Stomach (tissue), 9 donors: ENCODE data around the gene SYNJ1. TPM values are rescaled to one million over a fixed set of nuclear protein-coding genes. Genes with fewer than 3 reads are reported as not detected.

Experiments used
- DNase-seq, 2 donors: peaks; one replicate each; pipeline versions ENCODE4 v3.0.0 to v3.0.0-alpha.2; 2013 to 2019
- H3K27ac ChIP-seq, 5 donors: fragments of 200-600 bp in 4 of 5; sonication (generic) in 4 of 5; one replicate each; pipeline ENCODE4 v1.5.1; 2013 to 2019; ENCODE audit warnings: mild to moderate bottlenecking in 1 of 5, moderate library complexity in 1 of 5
- H3K27me3 ChIP-seq, 3 donors: fragments of 200-600 bp; sonication (generic); one replicate each; pipeline ENCODE4 v1.5.1; 2017 to 2019; ENCODE audit warnings: mixed run types in 1 of 3
- H3K36me3 ChIP-seq, 4 donors: fragments of 200-600 bp; sonication (generic); 1 replicate in 3 of 4; 2 replicates in 1 of 4; pipeline ENCODE4 v1.5.1; 2016 to 2019
- H3K4me1 ChIP-seq, 4 donors: fragments of 200-600 bp; sonication (generic); one replicate each; pipeline ENCODE4 v1.5.1; 2016 to 2019
- H3K4me3 ChIP-seq, 4 donors: fragments of 200-600 bp; sonication (generic) in 3 of 4; one replicate each; pipeline ENCODE4 v1.5.1; 2016 to 2019; ENCODE audit warnings: mild to moderate bottlenecking in 1 of 4
- H3K9me3 ChIP-seq, 4 donors: fragments of 200-600 bp; sonication (generic); one replicate each; pipeline ENCODE4 v1.5.1; 2016 to 2019
- CTCF ChIP-seq, 7 experiments: fragments of 450-650 bp in 4 of 7; fragments of 200-600 bp in 3 of 7; sonication (generic) in 3 of 7; IDR thresholded peaks; one replicate each; pipeline ENCODE4 v1.5.1; 2016 to 2019; ENCODE audit warnings: antibody characterized with exemption in 7 of 7, control low read depth in 2 of 7, mild to moderate bottlenecking in 1 of 7
- EP300 ChIP-seq: sonication (generic); formaldehyde crosslinking; IDR thresholded peaks from one replicate; pipeline ENCODE4 v1.6.1; 2017; ENCODE audit warnings: antibody characterized with exemption
- POLR2A ChIP-seq, 4 donors: fragments of 450-650 bp; IDR thresholded peaks; one replicate each; pipeline ENCODE4 v1.6.1; 2016; ENCODE audit warnings: antibody characterized with exemption in 4 of 4, control low read depth in 2 of 4, mild to moderate bottlenecking in 1 of 4, moderate library complexity in 1 of 4
- POLR2AphosphoS5 ChIP-seq, 3 donors: sonication (generic); formaldehyde crosslinking; IDR thresholded peaks; one replicate each; pipeline ENCODE4 v1.6.1; 2016; ENCODE audit warnings: antibody characterized with exemption in 3 of 3
- WGBS, 5 donors: extraction: QIAGEN DNeasy Blood & Tissue Kit in 3 of 5; methylation state at CpG; one replicate each; pipeline versions ENCODE4 v1.1.5 to v1.1.7; 2013 to 2018; 5-methylcytosine and 5-hydroxymethylcytosine counted together
- intact Hi-C: fragments of 100-400 bp; cut with DNase I; formaldehyde crosslinking; loops from one replicate; pipeline ENCODE4 v1.15.1; 2023; ENCODE audit warnings: low total_unique reads
- polyA plus RNA-seq, 3 donors: library from polyadenylated mRNA; stranded (reverse); fragments of 200-250 nt; gene quantifications; one replicate each; pipeline ENCODE4 v1.2.3, GENCODE V29; 2013
- total RNA-seq, 5 donors: library from RNA; depleted of rRNA; stranded (reverse); fragments of >200 nt; gene quantifications; one replicate each; pipeline versions ENCODE4 v1.1.0 to v1.2.3, GENCODE V29; 2014 to 2016
- donor health status: healthy with polysubstance abuse.
- donor health status: Bipolar disorder and iron deficiency.
- donor health status: healthy.

Gene SYNJ1
- total and polyA plus RNA-seq, 8 donors: 0.89 to 245 (median 6.0) TPM

DNA sequence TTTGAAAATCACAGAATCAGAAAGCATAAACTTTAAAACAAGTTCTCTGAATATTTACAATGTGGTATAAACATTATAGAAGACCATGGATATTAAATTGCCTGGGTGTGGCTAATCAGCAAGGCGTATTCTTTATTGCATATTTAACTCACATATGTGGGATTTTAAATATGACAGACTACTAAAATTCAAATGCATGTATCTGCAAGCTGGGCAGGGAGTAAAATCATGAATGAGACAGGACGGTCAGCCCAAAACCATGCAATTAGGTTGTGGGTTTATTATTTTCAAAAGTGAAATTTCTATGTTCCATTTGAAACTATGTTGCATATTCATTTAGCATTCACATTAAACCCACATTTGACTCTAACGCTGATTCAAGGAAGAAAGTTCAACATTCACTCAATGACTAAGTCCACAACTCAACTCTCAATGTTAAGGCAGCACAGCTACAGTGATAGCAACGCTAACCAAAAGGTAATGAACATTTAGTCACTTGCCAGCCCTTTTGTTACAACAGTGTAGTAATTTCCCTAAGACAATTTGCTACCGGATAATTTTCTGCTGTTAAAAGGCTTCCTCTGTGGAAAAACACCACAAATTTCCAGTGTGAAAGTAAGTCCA, 6.3 kb upstream of the SYNJ1 start:
- intact Hi-C loops: no loop called here
- H3K27ac ChIP-seq: no peak overlapping the region
- H3K36me3 ChIP-seq: peaks cover 15 to 68% (median 65%) of the 10 kb centered on the region in 4 donors
- no peak overlapping the region for H3K4me3 ChIP-seq
- no peak for DNase-seq
- H3K4me1 ChIP-seq: peaks cover 0 to under 1% (median 0%) of the 10 kb centered on the region in 4 donors
- no peaks in the 10 kb centered on the region for H3K9me3 ChIP-seq
- TF ChIP-seq EP300 (no peak), POLR2AphosphoS5 (IDR thresholded peaks at IDR 0.05) (no peak), POLR2A (IDR thresholded peaks at IDR 0.05) (no peak), CTCF (IDR thresholded peaks at IDR 0.05) (no peak)
- H3K27me3 ChIP-seq: no peaks in the 10 kb centered on the region
- 77 to 91% (median 89%) methylated on average over 5 of the region's 5 CpGs for WGBS, 5 donors

DNA sequence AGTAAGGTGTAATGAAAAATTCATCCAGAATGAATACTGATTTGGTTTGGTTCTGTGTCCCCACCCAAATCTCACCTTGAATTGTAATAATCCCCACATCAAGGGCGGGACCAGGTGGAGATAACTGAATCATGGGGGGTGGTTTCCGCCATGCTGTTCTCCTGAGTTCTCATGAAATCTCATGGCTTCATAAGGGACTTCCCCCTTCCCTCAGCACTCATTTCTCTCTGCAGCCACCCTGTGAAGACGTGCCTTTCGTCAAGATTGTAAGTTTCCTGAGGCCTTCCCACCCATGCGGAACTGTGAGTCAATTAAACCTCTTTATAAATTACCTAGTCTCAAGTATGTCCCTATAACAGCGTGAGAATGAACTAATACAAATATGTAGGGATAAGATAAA, 5.5 kb upstream of the SYNJ1 start:
- TF ChIP-seq CTCF (IDR thresholded peaks at IDR 0.05): no peak
- TF ChIP-seq EP300: no peak
- TF ChIP-seq POLR2AphosphoS5 (IDR thresholded peaks at IDR 0.05): no peak
- TF ChIP-seq POLR2A (IDR thresholded peaks at IDR 0.05): no peak
- Histone ChIP-seq H3K27ac (no peak overlapping the region), H3K9me3 (no peaks in the 10 kb centered on the region), H3K4me1 (peaks cover 0 to 8% (median 6%) of the 10 kb centered on the region in 4 donors), H3K36me3 (peaks cover 15 to 61% (median 57%) of the 10 kb centered on the region in 4 donors), H3K4me3 (no peak overlapping the region), H3K27me3 (no peaks in the 10 kb centered on the region)
- intact Hi-C loops: no loop called here
- 87 to 92% (median 89%) methylated on average over 6 of the region's 6 CpGs for WGBS, 5 donors
- DNase-seq: no peak

DNA sequence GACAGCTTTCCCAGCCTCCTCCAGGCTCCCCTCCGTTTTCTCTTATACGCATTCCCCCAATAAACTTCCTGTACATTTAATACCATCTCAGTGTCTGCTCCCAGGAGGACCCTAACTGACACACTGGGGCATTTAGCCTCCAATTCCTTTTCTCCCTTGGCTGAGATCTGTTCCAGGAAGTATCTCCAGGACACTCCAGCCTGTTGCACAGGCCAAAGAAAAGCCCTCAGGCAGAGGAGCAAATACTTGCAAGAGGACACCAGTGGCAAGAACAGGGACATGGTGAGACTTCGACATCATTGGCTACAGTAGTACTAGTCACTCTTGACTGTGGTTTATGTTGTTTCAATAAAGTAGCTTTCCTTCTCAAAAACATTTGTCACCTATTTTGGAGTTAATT, 4.7 kb upstream of the SYNJ1 start:
- H3K27me3 ChIP-seq: no peaks in the 10 kb centered on the region
- no peaks in the 10 kb centered on the region for H3K9me3 ChIP-seq
- H3K4me1 ChIP-seq: peaks cover 0 to 9% (median 7%) of the 10 kb centered on the region in 4 donors
- H3K36me3 ChIP-seq: peaks cover 15 to 53% (median 50%) of the 10 kb centered on the region in 4 donors
- DNase-seq: no peak
- no peak overlapping the region for H3K4me3 ChIP-seq
- intact Hi-C loops: no loop called here
- no peak overlapping the region for H3K27ac ChIP-seq
- no peak for TF ChIP-seq POLR2AphosphoS5 (IDR thresholded peaks at IDR 0.05)
- no peak for TF ChIP-seq CTCF (IDR thresholded peaks at IDR 0.05)
- TF ChIP-seq POLR2A (IDR thresholded peaks at IDR 0.05): no peak
- no peak for TF ChIP-seq EP300
- 85 to 90% (median 88%) methylated on average over 3 of the region's 3 CpGs for WGBS, 5 donors

GRCh38 chr21:32728848-32729247, 1.0 kb upstream of the SYNJ1 start:
- no peak for DNase-seq
- H3K36me3 ChIP-seq: peaks cover 6 to 22% (median 19%) of the 10 kb centered on the region in 4 donors
- intact Hi-C loops: no loop called here
- 52 to 62% (median 60%) methylated on average over 3 of the region's 3 CpGs for WGBS, 5 donors
- H3K4me3 ChIP-seq: peak overlapping the region; percentile 71 to 99 (median 86)
- no peaks in the 10 kb centered on the region for H3K27me3 ChIP-seq
- TF ChIP-seq EP300 (no peak), CTCF (IDR thresholded peaks at IDR 0.05) (no peak), POLR2A (IDR thresholded peaks at IDR 0.05) (no peak), POLR2AphosphoS5 (IDR thresholded peaks at IDR 0.05) (no peak)
- H3K4me1 ChIP-seq: peaks cover 5 to 37% (median 20%) of the 10 kb centered on the region in 4 donors
- H3K9me3 ChIP-seq: no peaks in the 10 kb centered on the region
- peak overlapping the region in 4 of 5 donors; percentile 93 to 97 (median 95) for H3K27ac ChIP-seq
